ENCODE data around the gene EIF2D.
A peak's percentile ranks its signal among the peaks of the same experiment; 100 is the strongest.

The EIF2D gene

GRCh38 chr1:206612129-206612876 lies at the start of gene EIF2D:
Gene EIF2D (minus strand): TSS chr1:206612465. CDS start chr1:206612342, 123 bp downstream.
- 0 out of 2 replicates have a peak, but pooled peaks cover 5% of the 10 kb centered on the region for H3K4me1 ChIP-seq (ENCODE audit: insufficient read depth, low read length)
- no peaks in the 10 kb centered on the region for H3K36me3 ChIP-seq (ENCODE audit: insufficient read depth, low read length)
- H3K9ac ChIP-seq (ENCODE audit: low read depth, low read length): peak within 1 kb of the TSS; percentile 62
- no peaks in the 10 kb centered on the region; the same call in 1 of the 2 replicates for H3K9me3 ChIP-seq (ENCODE audit: control insufficient read depth, insufficient read depth, low read length)

GRCh38 chr1:206661161-206661820 lies 49.0 kb upstream of the EIF2D start:
- H3K9me3 ChIP-seq (ENCODE audit: control insufficient read depth, insufficient read depth, low read length): no peaks in the 10 kb centered on the region
- no peak overlapping the region for H3K9ac ChIP-seq (ENCODE audit: low read depth, low read length)
- no peaks in the 10 kb centered on the region for H3K36me3 ChIP-seq (ENCODE audit: insufficient read depth, low read length)
- H3K4me1 ChIP-seq (ENCODE audit: insufficient read depth, low read length): no peaks in the 10 kb centered on the region

- H3K9me3 ChIP-seq (ENCODE audit: control insufficient read depth, insufficient read depth, low read length): no peaks in the 10 kb centered on the region
- H3K9ac ChIP-seq (ENCODE audit: low read depth, low read length): no peak overlapping the region
- no peaks in the 10 kb centered on the region for H3K36me3 ChIP-seq (ENCODE audit: insufficient read depth, low read length)
- no peaks in the 10 kb centered on the region for H3K4me1 ChIP-seq (ENCODE audit: insufficient read depth, low read length)
Observed at GRCh38 chr1:206660136-206660535, 47.9 kb upstream of the EIF2D start.

- H3K9ac ChIP-seq (ENCODE audit: low read depth, low read length): peak overlapping the region; percentile 39; the same call in 1 of the 2 replicates
Observed at GRCh38 chr1:206658981-206659273, 46.7 kb upstream of the EIF2D start.

GRCh38 chr1:206658264-206658980 lies 46.2 kb upstream of the EIF2D start:
- H3K36me3 ChIP-seq (ENCODE audit: insufficient read depth, low read length): no peaks in the 10 kb centered on the region
- H3K9me3 ChIP-seq (ENCODE audit: control insufficient read depth, insufficient read depth, low read length): no peaks in the 10 kb centered on the region
- no peaks in the 10 kb centered on the region for H3K4me1 ChIP-seq (ENCODE audit: insufficient read depth, low read length)
- H3K9ac ChIP-seq (ENCODE audit: low read depth, low read length): peak overlapping the region; percentile 39; the same call in 1 of the 2 replicates

More at GRCh38 chr1:206658981-206659273, 46.7 kb upstream of the EIF2D start:
- no peaks in the 10 kb centered on the region for H3K9me3 ChIP-seq (ENCODE audit: control insufficient read depth, insufficient read depth, low read length)
- H3K4me1 ChIP-seq (ENCODE audit: insufficient read depth, low read length): no peaks in the 10 kb centered on the region
- H3K36me3 ChIP-seq (ENCODE audit: insufficient read depth, low read length): no peaks in the 10 kb centered on the region

GRCh38 chr1:206657751-206658150 lies 45.5 kb upstream of the EIF2D start:
- no peaks in the 10 kb centered on the region for H3K36me3 ChIP-seq (ENCODE audit: insufficient read depth, low read length)
- H3K9ac ChIP-seq (ENCODE audit: low read depth, low read length): peak overlapping the region; percentile 39; the same call in 1 of the 2 replicates
- H3K9me3 ChIP-seq (ENCODE audit: control insufficient read depth, insufficient read depth, low read length): no peaks in the 10 kb centered on the region
- H3K4me1 ChIP-seq (ENCODE audit: insufficient read depth, low read length): no peaks in the 10 kb centered on the region

GRCh38 chr1:206656936-206657335 lies 44.7 kb upstream of the EIF2D start:
- Histone ChIP-seq H3K36me3 (ENCODE audit: insufficient read depth, low read length) (no peaks in the 10 kb centered on the region), H3K9me3 (ENCODE audit: control insufficient read depth, insufficient read depth, low read length) (no peaks in the 10 kb centered on the region), H3K4me1 (ENCODE audit: insufficient read depth, low read length) (no peaks in the 10 kb centered on the region), H3K9ac (ENCODE audit: low read depth, low read length) (no peak overlapping the region)

- H3K9ac ChIP-seq (ENCODE audit: low read depth, low read length): no peak overlapping the region
- H3K36me3 ChIP-seq (ENCODE audit: insufficient read depth, low read length): no peaks in the 10 kb centered on the region
- H3K9me3 ChIP-seq (ENCODE audit: control insufficient read depth, insufficient read depth, low read length): no peaks in the 10 kb centered on the region
- H3K4me1 ChIP-seq (ENCODE audit: insufficient read depth, low read length): no peaks in the 10 kb centered on the region
Observed at GRCh38 chr1:206655471-206655882, 43.2 kb upstream of the EIF2D start.

- no peak overlapping the region for H3K9ac ChIP-seq (ENCODE audit: low read depth, low read length)
- no peaks in the 10 kb centered on the region for H3K36me3 ChIP-seq (ENCODE audit: insufficient read depth, low read length)
- no peaks in the 10 kb centered on the region for H3K9me3 ChIP-seq (ENCODE audit: control insufficient read depth, insufficient read depth, low read length)
- H3K4me1 ChIP-seq (ENCODE audit: insufficient read depth, low read length): no peaks in the 10 kb centered on the region
Observed at GRCh38 chr1:206654828-206655227, 42.6 kb upstream of the EIF2D start.

GRCh38 chr1:206653715-206654459 lies 41.6 kb upstream of the EIF2D start:
- H3K36me3 ChIP-seq (ENCODE audit: insufficient read depth, low read length): no peaks in the 10 kb centered on the region
- no peaks in the 10 kb centered on the region for H3K9me3 ChIP-seq (ENCODE audit: control insufficient read depth, insufficient read depth, low read length)
- no peaks in the 10 kb centered on the region for H3K4me1 ChIP-seq (ENCODE audit: insufficient read depth, low read length)
- H3K9ac ChIP-seq (ENCODE audit: low read depth, low read length): no peak overlapping the region

GRCh38 chr1:206651958-206652890 lies 40.0 kb upstream of the EIF2D start:
- Histone ChIP-seq H3K36me3 (ENCODE audit: insufficient read depth, low read length) (no peaks in the 10 kb centered on the region), H3K9ac (ENCODE audit: low read depth, low read length) (no peak overlapping the region), H3K9me3 (ENCODE audit: control insufficient read depth, insufficient read depth, low read length) (no peaks in the 10 kb centered on the region), H3K4me1 (ENCODE audit: insufficient read depth, low read length) (no peaks in the 10 kb centered on the region)

GRCh38 chr1:206651014-206651413 lies 38.7 kb upstream of the EIF2D start:
- Histone ChIP-seq H3K9ac (ENCODE audit: low read depth, low read length) (no peak overlapping the region), H3K36me3 (ENCODE audit: insufficient read depth, low read length) (no peaks in the 10 kb centered on the region), H3K4me1 (ENCODE audit: insufficient read depth, low read length) (peaks cover 7% of the 10 kb centered on the region; the same call in 1 of the 2 replicates), H3K9me3 (ENCODE audit: control insufficient read depth, insufficient read depth, low read length) (no peaks in the 10 kb centered on the region)

GRCh38 chr1:206649261-206649921 lies 37.1 kb upstream of the EIF2D start:
- H3K9me3 ChIP-seq (ENCODE audit: control insufficient read depth, insufficient read depth, low read length): no peaks in the 10 kb centered on the region
- no peaks in the 10 kb centered on the region for H3K36me3 ChIP-seq (ENCODE audit: insufficient read depth, low read length)
- no peak overlapping the region for H3K9ac ChIP-seq (ENCODE audit: low read depth, low read length)
- peaks cover 7% of the 10 kb centered on the region; the same call in 1 of the 2 replicates for H3K4me1 ChIP-seq (ENCODE audit: insufficient read depth, low read length)

Data from ES-I3 (cell line).